SK-N-SH (cell line): ENCODE results near the gene TM9SF3. TPM values are rescaled to one million over a fixed set of nuclear protein-coding genes. Genes with fewer than 3 reads are reported as not detected.

Source experiments
- CTCF ChIA-PET: fragments of 300-600, 350-600 bp; formaldehyde crosslinking; extraction: SDS; loops from one replicate; lab custom pipeline; 2021; lab: Yijun Ruan, JAX
- POLR2A ChIA-PET: fragments of 350-600 bp; sonication (Branson Sonifier 250); formaldehyde crosslinking; extraction: SDS; loops from one replicate; lab custom pipeline; 2020; ENCODE audit warnings: antibody characterized with exemption, inconsistent platforms; lab: Yijun Ruan, JAX
- DNase-seq: peaks from one replicate; pipeline ENCODE4 v3.0.0; 2012
- H2AFZ ChIP-seq: fragments of 200-600 bp; sonication (generic); 2 replicates; pipeline ENCODE4 v1.8.1; 2016; ENCODE audit warnings: antibody characterized with exemption, mild to moderate bottlenecking, low read depth
- H3F3A ChIP-seq: fragments of 200-600 bp; sonication (generic); replicated peaks from 2 replicates; pipeline ENCODE3; 2016; ENCODE audit warnings: antibody characterized with exemption, mild to moderate bottlenecking; ENCODE audit not compliant: insufficient read depth
- H3K27ac ChIP-seq, 2 experiments: fragments of 200-500 bp in 1 of 2; fragments of 200-600 bp in 1 of 2; sonication (Bioruptor generic) in 1 of 2; sonication (generic), shearing (Covaris generic) in 1 of 2; 2 replicates each; pipeline versions ENCODE4 v1.5.1 to v1.6.1; 2014 to 2016; ENCODE audit warnings: low read depth in 2 of 2, inconsistent platforms in 1 of 2, low read length in 1 of 2, mild to moderate bottlenecking in 1 of 2, mixed read lengths in 1 of 2
- H3K27me3 ChIP-seq: fragments of 200-600 bp; sonication (generic), shearing (Covaris generic); 2 replicates; pipeline ENCODE4 v1.6.1; 2016; ENCODE audit warnings: mixed run types; ENCODE audit not compliant: insufficient read depth
- H3K36me3 ChIP-seq, 2 experiments: fragments of 200-500 bp in 1 of 2; fragments of 200-600 bp in 1 of 2; sonication (Bioruptor generic) in 1 of 2; sonication (generic) in 1 of 2; replicated peaks in 1 of 2; 2 replicates each; pipeline versions ENCODE3 to v1.5.1; 2014 to 2016; ENCODE audit warnings: low read length in 1 of 2, mild to moderate bottlenecking in 1 of 2; ENCODE audit not compliant: insufficient read depth in 2 of 2, control insufficient read depth in 1 of 2
- H3K4me1 ChIP-seq, 2 experiments: fragments of 200-500 bp in 1 of 2; fragments of 200-600 bp in 1 of 2; sonication (Bioruptor generic) in 1 of 2; sonication (generic), shearing (Covaris generic) in 1 of 2; 2 replicates each; pipeline versions ENCODE4 v1.5.1 to v1.6.1; 2014 to 2016; ENCODE audit warnings: low read depth in 1 of 2, low read length in 1 of 2, mixed run types in 1 of 2; ENCODE audit not compliant: insufficient read depth in 2 of 2, control insufficient read depth in 1 of 2
- H3K4me2 ChIP-seq: fragments of 200-600 bp; sonication (generic), shearing (Covaris generic); 2 replicates; pipeline ENCODE4 v1.6.1; 2017; ENCODE audit warnings: mixed run types
- H3K4me3 ChIP-seq, 2 experiments: fragments of 200-500 bp in 1 of 2; fragments of 200-600 bp in 1 of 2; sonication (Bioruptor generic) in 1 of 2; sonication (generic), shearing (Covaris generic) in 1 of 2; 2 replicates each; pipeline versions ENCODE4 v1.5.1 to v1.8.1; 2014 to 2016; ENCODE audit warnings: low read depth in 2 of 2, inconsistent platforms in 1 of 2, low read length in 1 of 2, mild to moderate bottlenecking in 1 of 2, mixed read lengths in 1 of 2, moderate library complexity in 1 of 2
- H3K79me2 ChIP-seq: fragments of 200-600 bp; sonication (generic); 2 replicates; pipeline ENCODE4 v1.8.1; 2017; ENCODE audit warnings: mild to moderate bottlenecking; ENCODE audit not compliant: insufficient read depth
- H3K9ac ChIP-seq: fragments of 200-600 bp; sonication (generic); 2 replicates; pipeline ENCODE4 v1.6.1; 2017; ENCODE audit warnings: mixed run types
- H3K9me2 ChIP-seq: fragments of 200-600 bp; sonication (generic); 2 replicates; pipeline ENCODE4 v1.6.1; 2017; ENCODE audit warnings: mixed run types
- H3K9me3 ChIP-seq: fragments of 200-600 bp; sonication (generic); 2 replicates; pipeline ENCODE4 v1.6.1; 2017; ENCODE audit warnings: mixed run types, mild to moderate bottlenecking, moderate library complexity
- H4K20me1 ChIP-seq: fragments of 200-600 bp; sonication (generic); 2 replicates; pipeline ENCODE4 v1.6.1; 2017; ENCODE audit warnings: mild to moderate bottlenecking, mixed run types; ENCODE audit not compliant: insufficient read depth
- FOSL2 ChIP-seq: IDR thresholded peaks from 2 replicates; pipeline ENCODE4 v1.4.0; 2012; ENCODE audit warnings: low read depth, mild to moderate bottlenecking, moderate library complexity, borderline replicate concordance
- MEF2A ChIP-seq: IDR thresholded peaks from 2 replicates; pipeline ENCODE4 v1.4.0; 2012; ENCODE audit warnings: low read depth, borderline replicate concordance
- RXRA ChIP-seq: IDR thresholded peaks from 2 replicates; pipeline ENCODE4 v1.4.0; 2012; ENCODE audit warnings: low read depth, mild to moderate bottlenecking, borderline replicate concordance
- YY1 ChIP-seq: IDR thresholded peaks from 2 replicates; pipeline ENCODE4 v1.4.0; 2012; ENCODE audit warnings: low read depth, mild to moderate bottlenecking
- WGBS: methylation state at CpG from one replicate; pipeline ENCODE4 v1.1.6; 2017; ENCODE audit warnings: low lambda C conversion rate; 5-methylcytosine and 5-hydroxymethylcytosine counted together
- polyA plus RNA-seq, 3 experiments: library from polyadenylated mRNA; depleted of rRNA; stranded (reverse); fragments of >200 nt; gene quantifications; 2 replicates each; pipeline ENCODE4 v1.2.3, GENCODE V29; 2012
- TF ChIP-seq, protein P1 (sequence below): fragments of 200-600 bp; sonication (generic); IDR thresholded peaks from 2 replicates; pipeline ENCODE4 v1.6.1; 2017; ENCODE audit warnings: antibody characterized with exemption, mild to moderate bottlenecking, moderate library complexity

Gene TM9SF3
- polyA plus RNA-seq, 1 of the 3 experiments (the other 2 are of a cell fraction) = 24.9 TPM

DNA sequence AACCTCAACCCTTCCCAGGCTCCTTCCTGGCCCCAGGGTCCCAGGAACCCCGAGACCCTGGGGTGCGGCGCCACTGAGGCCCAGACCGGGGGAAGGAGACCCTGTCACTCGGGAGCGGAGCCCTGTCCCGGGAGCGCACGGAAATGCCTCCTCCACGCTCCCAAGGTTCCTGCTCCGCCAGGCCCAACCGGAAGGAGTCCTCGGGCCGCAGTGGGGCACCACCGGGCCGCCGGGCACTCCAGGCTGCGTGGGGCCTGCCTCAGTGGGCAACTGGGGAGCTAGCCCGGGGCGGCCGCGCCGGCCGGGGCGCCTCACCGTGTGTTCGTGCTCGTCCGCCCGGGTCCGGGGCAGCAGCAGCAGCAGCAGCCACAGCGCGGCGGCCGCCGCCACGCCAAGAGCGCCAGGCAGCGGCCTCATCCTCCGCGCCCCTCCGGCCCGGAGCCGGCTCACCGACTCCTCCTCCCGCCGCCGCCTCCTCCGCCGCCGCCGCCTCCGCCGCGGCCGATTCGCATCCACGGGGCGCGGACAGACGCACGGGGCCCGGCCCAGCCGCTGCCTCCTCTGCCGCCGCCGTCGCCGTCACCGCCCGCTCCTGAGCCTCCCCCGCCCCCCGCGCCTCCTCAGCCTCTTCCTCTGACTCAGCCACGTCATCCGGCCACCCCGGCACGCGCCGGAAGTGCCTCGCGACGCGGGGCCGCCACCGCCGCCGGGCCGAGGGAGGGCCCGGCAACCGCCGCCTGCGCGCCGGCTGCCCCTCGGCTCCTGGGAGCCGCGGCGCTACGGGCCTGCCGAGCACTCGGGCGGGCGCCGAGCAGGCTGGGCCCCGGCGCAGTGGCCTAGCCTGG is at the start of gene TM9SF3 (continued):
- TF ChIP-seq, protein P1, sequence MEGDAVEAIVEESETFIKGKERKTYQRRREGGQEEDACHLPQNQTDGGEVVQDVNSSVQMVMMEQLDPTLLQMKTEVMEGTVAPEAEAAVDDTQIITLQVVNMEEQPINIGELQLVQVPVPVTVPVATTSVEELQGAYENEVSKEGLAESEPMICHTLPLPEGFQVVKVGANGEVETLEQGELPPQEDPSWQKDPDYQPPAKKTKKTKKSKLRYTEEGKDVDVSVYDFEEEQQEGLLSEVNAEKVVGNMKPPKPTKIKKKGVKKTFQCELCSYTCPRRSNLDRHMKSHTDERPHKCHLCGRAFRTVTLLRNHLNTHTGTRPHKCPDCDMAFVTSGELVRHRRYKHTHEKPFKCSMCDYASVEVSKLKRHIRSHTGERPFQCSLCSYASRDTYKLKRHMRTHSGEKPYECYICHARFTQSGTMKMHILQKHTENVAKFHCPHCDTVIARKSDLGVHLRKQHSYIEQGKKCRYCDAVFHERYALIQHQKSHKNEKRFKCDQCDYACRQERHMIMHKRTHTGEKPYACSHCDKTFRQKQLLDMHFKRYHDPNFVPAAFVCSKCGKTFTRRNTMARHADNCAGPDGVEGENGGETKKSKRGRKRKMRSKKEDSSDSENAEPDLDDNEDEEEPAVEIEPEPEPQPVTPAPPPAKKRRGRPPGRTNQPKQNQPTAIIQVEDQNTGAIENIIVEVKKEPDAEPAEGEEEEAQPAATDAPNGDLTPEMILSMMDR = no peak

- no peaks in the 10 kb centered on the region for H3K9me2 ChIP-seq
- no peak overlapping the region for H2AFZ ChIP-seq
- H3K4me1 ChIP-seq = peaks cover 0 to 8% of the 10 kb centered on the region in 2 experiments; a peak in 1 of 4 replicates
- CTCF ChIA-PET = no interaction called here
- TF ChIP-seq RXRA (no peak), YY1 (no peak), FOSL2 (no peak), MEF2A (no peak)
- POLR2A ChIA-PET = no interaction called here
- no peak overlapping the region for H3K4me2 ChIP-seq
- H3K9me3 ChIP-seq = no peaks in the 10 kb centered on the region
- no peak for DNase-seq
- no peak overlapping the region for H3K9ac ChIP-seq
- H3K4me3 ChIP-seq = no peak overlapping the region
- H3F3A ChIP-seq = no peaks in the 10 kb centered on the region
- WGBS = 64% methylated on average over 1 of the region's 1 CpG
- no peaks in the 10 kb centered on the region for H3K79me2 ChIP-seq
- no peak overlapping the region for H3K27ac ChIP-seq
- no peaks in the 10 kb centered on the region for H3K36me3 ChIP-seq
- no peaks in the 10 kb centered on the region for H4K20me1 ChIP-seq
- H3K27me3 ChIP-seq = no peaks in the 10 kb centered on the region
These were observed 49.7 kb upstream of the TM9SF3 start for GRCh38 chr10:96636551-96636950.

DNA sequence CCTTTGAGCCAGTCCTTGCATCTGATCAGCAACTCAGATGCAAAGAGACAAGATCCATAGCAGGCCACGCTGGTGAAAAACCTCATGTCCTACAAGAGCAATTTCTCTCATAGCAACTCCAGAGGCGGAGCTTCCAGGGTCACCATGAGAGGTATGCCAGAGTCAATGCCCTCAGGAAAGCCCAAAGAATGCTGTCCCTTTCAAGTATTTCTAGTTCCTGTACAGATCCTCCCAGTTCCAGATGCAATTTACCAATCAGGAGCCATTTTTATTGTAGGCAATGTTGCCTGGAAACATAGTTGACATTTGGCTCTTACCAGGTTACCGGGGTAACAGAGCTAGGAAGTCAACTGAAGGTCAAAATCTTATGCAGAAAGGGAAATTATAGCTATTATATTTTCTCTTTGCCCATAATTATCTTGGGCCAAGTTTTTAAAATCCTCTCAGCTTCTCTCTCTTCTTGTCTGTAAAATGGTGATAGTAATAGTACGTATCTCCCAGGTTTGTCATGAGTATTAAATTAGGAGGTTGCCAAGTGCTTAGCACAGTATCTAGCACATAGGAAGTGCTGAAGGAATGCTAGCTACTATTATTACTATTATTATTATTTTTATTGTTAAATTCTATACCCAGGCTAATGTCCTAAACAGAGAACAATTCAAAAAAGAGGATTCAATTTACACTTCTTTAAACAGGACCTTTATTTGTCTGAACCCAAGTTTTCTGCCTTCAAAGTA is 46.3 kb upstream of the TM9SF3 start:
- 63% methylated on average over 4 of the region's 4 CpGs for WGBS
- no peak for DNase-seq
- Histone ChIP-seq H3K9ac (no peak overlapping the region), H3K4me3 (no peak overlapping the region), H3F3A (no peaks in the 10 kb centered on the region), H3K27me3 (no peaks in the 10 kb centered on the region)
- TF ChIP-seq FOSL2 (no peak), MEF2A (no peak)
- TF ChIP-seq, all 33 proteins: peak for 0
- H3K27ac ChIP-seq = no peak overlapping the region
- no peaks in the 10 kb centered on the region for H3K9me2 ChIP-seq
- no peaks in the 10 kb centered on the region for H3K79me2 ChIP-seq
- CTCF ChIA-PET = interaction anchor here (1.0 to 1.3 kb wide), 2 partner anchors 9 to 111 kb away, joined by 4 read pairs; no protein-coding TSS in a partner anchor
- H3K36me3 ChIP-seq = no peaks in the 10 kb centered on the region
- no peaks in the 10 kb centered on the region for H3K9me3 ChIP-seq
- no peak overlapping the region for H2AFZ ChIP-seq
- POLR2A ChIA-PET = no interaction called here
- H4K20me1 ChIP-seq = no peaks in the 10 kb centered on the region
- H3K4me1 ChIP-seq = peaks cover 0 to 4% of the 10 kb centered on the region in 2 experiments; a peak in 1 of 4 replicates
- H3K4me2 ChIP-seq = no peak overlapping the region
